Measurements from ENCODE around the gene KANK4. TPM values are rescaled to one million over a fixed set of nuclear protein-coding genes. Genes with fewer than 3 reads are reported as not detected.
"Not testable (repeated sequence)": the region's sequence is repeated elsewhere in the genome, so short reads cannot be mapped to it uniquely, and the experiment has no call there.

KANK4 gene
- polyA plus RNA-seq, 1 donor (not counting 4 experiments of a cell fraction or from before 2014, with no cell fraction given) = 0.92 TPM

- no peak for DNase-seq (ENCODE audit: low read depth, low spot score)
- Histone ChIP-seq H3K79me2 (ENCODE audit: control insufficient read depth, insufficient read depth, low read length) (no peaks in the 10 kb centered on the region), H3K4me2 (ENCODE audit: control insufficient read depth, extremely low read depth, insufficient read depth, low read depth, low read length) (no peak overlapping the region), H3K9ac (ENCODE audit: control insufficient read depth, extremely low read depth, insufficient read depth, low read length) (no peak overlapping the region), H4K20me1 (ENCODE audit: control insufficient read depth, extremely low read depth, insufficient read depth, low read length) (no peaks in the 10 kb centered on the region), H3K27ac (ENCODE audit: control insufficient read depth, insufficient read depth, low read length) (no peak overlapping the region), H3K36me3 (ENCODE audit: control insufficient read depth in 2 of 2, extremely low read depth in 1 of 2, insufficient read depth in 2 of 2, low read length in 2 of 2) (no peaks in the 10 kb centered on the region), H3K4me1 (ENCODE audit: control insufficient read depth, extremely low read depth, insufficient read depth, low read length) (no peaks in the 10 kb centered on the region), H2AFZ (ENCODE audit: control insufficient read depth, low read length) (no peak overlapping the region), H3K4me3 (ENCODE audit: control insufficient read depth in 2 of 3, extremely low read depth in 1 of 3, insufficient read depth in 2 of 3, low read depth in 1 of 3, low read length in 3 of 3) (no peak overlapping the region), H3K9me3 (ENCODE audit: control insufficient read depth, low read depth, low read length) (no peaks in the 10 kb centered on the region), H3K27me3 (ENCODE audit: control insufficient read depth, extremely low read depth, insufficient read depth, low read length) (no peaks in the 10 kb centered on the region), H3K9me1 (ENCODE audit: control insufficient read depth, extremely low read depth, insufficient read depth, low read length) (no peaks in the 10 kb centered on the region)
- no peak for TF ChIP-seq EZH2 (IDR thresholded peaks at IDR 0.05; ENCODE audit: low read length)
- TF ChIP-seq, protein P1, sequence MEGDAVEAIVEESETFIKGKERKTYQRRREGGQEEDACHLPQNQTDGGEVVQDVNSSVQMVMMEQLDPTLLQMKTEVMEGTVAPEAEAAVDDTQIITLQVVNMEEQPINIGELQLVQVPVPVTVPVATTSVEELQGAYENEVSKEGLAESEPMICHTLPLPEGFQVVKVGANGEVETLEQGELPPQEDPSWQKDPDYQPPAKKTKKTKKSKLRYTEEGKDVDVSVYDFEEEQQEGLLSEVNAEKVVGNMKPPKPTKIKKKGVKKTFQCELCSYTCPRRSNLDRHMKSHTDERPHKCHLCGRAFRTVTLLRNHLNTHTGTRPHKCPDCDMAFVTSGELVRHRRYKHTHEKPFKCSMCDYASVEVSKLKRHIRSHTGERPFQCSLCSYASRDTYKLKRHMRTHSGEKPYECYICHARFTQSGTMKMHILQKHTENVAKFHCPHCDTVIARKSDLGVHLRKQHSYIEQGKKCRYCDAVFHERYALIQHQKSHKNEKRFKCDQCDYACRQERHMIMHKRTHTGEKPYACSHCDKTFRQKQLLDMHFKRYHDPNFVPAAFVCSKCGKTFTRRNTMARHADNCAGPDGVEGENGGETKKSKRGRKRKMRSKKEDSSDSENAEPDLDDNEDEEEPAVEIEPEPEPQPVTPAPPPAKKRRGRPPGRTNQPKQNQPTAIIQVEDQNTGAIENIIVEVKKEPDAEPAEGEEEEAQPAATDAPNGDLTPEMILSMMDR (optimal IDR thresholded peaks at IDR 0.05 in 1 of 3, IDR thresholded peaks at IDR 0.05 in 1 of 3, conservative IDR thresholded peaks at IDR 0.05 in 1 of 3; ENCODE audit: extremely low read depth in 1 of 3, insufficient read depth in 2 of 3, low read length in 3 of 3) = no peak
- dilution Hi-C loops (cut with MboI; ENCODE audit: extremely low pct_ligation_motif_present, low sequenced_read_pairs) = no loop called here
- no peak for FAIRE-seq
These were observed 96.9 kb downstream of the KANK4 start for GRCh38 chr1:62222321-62222720.

DNA sequence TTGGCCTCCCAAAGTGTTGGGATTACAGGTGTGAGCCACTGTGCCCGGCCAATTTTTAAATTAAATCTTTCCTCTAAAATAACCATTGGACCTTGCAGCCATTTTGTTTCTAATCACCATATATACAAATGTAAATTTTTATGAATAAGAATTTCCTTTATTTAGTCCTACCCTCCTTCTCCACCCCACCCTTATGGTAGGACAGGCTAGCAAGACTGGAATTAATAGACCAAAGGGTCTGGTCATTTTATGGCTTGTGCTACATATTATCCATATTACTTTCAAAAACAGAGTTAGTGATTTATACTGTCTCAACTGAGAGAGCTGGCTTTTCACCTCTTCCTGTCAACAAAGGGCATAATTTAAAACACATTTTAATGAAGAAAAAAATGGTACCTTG lies 98.1 kb downstream of the KANK4 start:
- no peak overlapping the region for H3K9ac ChIP-seq (ENCODE audit: control insufficient read depth, extremely low read depth, insufficient read depth, low read length)
- H4K20me1 ChIP-seq (ENCODE audit: control insufficient read depth, extremely low read depth, insufficient read depth, low read length) = no peaks in the 10 kb centered on the region
- no peaks in the 10 kb centered on the region for H3K36me3 ChIP-seq (ENCODE audit: control insufficient read depth in 2 of 2, extremely low read depth in 1 of 2, insufficient read depth in 2 of 2, low read length in 2 of 2)
- H3K27ac ChIP-seq (ENCODE audit: control insufficient read depth, insufficient read depth, low read length) = no peak overlapping the region
- no peak overlapping the region for H3K4me2 ChIP-seq (ENCODE audit: control insufficient read depth, extremely low read depth, insufficient read depth, low read depth, low read length)
- no peaks in the 10 kb centered on the region for H3K4me1 ChIP-seq (ENCODE audit: control insufficient read depth, extremely low read depth, insufficient read depth, low read length)
- no peaks in the 10 kb centered on the region for H3K27me3 ChIP-seq (ENCODE audit: control insufficient read depth, extremely low read depth, insufficient read depth, low read length)
- dilution Hi-C loops (cut with MboI; ENCODE audit: extremely low pct_ligation_motif_present, low sequenced_read_pairs) = no loop called here
- DNase-seq (ENCODE audit: low read depth, low spot score) (no peak), FAIRE-seq (no peak)
- H3K4me3 ChIP-seq (ENCODE audit: control insufficient read depth in 2 of 3, extremely low read depth in 1 of 3, insufficient read depth in 2 of 3, low read depth in 1 of 3, low read length in 3 of 3) = no peak overlapping the region
- H3K79me2 ChIP-seq (ENCODE audit: control insufficient read depth, insufficient read depth, low read length) = no peaks in the 10 kb centered on the region
- TF ChIP-seq, protein P1 (optimal IDR thresholded peaks at IDR 0.05 in 1 of 3, IDR thresholded peaks at IDR 0.05 in 1 of 3, conservative IDR thresholded peaks at IDR 0.05 in 1 of 3; ENCODE audit: extremely low read depth in 1 of 3, insufficient read depth in 2 of 3, low read length in 3 of 3) = no peak
- TF ChIP-seq EZH2 (IDR thresholded peaks at IDR 0.05; ENCODE audit: low read length) = no peak
- no peaks in the 10 kb centered on the region for H3K9me1 ChIP-seq (ENCODE audit: control insufficient read depth, extremely low read depth, insufficient read depth, low read length)
- H3K9me3 ChIP-seq (ENCODE audit: control insufficient read depth, low read depth, low read length) = no peaks in the 10 kb centered on the region
- H2AFZ ChIP-seq (ENCODE audit: control insufficient read depth, low read length) = no peak overlapping the region

DNA sequence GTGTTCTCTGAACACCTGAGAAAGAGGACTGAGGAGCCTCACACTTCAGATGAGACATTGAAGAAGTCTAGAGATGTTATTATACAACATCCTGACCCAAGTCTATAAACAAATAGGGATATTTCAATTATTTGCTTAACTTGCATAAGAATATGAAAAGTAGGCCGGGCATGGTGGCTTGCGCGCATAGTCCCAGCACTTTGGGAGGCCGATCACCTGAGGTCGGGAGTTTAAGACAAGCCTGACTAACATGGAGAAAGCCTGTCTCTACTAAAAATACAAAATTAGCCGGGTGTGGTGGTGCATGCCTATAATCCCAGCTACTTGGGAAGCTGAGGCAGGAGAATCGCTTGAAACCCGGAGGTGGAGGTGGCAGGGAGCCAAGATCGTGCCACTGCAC lies 98.8 kb downstream of the KANK4 start:
- H3K4me3 ChIP-seq (ENCODE audit: control insufficient read depth in 2 of 3, extremely low read depth in 1 of 3, insufficient read depth in 2 of 3, low read depth in 1 of 3, low read length in 3 of 3); H3K9me1 ChIP-seq (ENCODE audit: control insufficient read depth, extremely low read depth, insufficient read depth, low read length); H3K9ac ChIP-seq (ENCODE audit: control insufficient read depth, extremely low read depth, insufficient read depth, low read length); H2AFZ ChIP-seq (ENCODE audit: control insufficient read depth, low read length); H3K4me2 ChIP-seq (ENCODE audit: control insufficient read depth, extremely low read depth, insufficient read depth, low read depth, low read length); FAIRE-seq; H3K9me3 ChIP-seq (ENCODE audit: control insufficient read depth, low read depth, low read length); dilution Hi-C loops (cut with MboI; ENCODE audit: extremely low pct_ligation_motif_present, low sequenced_read_pairs); H3K79me2 ChIP-seq (ENCODE audit: control insufficient read depth, insufficient read depth, low read length); H3K36me3 ChIP-seq (ENCODE audit: control insufficient read depth in 2 of 2, extremely low read depth in 1 of 2, insufficient read depth in 2 of 2, low read length in 2 of 2); H3K27ac ChIP-seq (ENCODE audit: control insufficient read depth, insufficient read depth, low read length); H4K20me1 ChIP-seq (ENCODE audit: control insufficient read depth, extremely low read depth, insufficient read depth, low read length); DNase-seq (ENCODE audit: low read depth, low spot score); H3K27me3 ChIP-seq (ENCODE audit: control insufficient read depth, extremely low read depth, insufficient read depth, low read length); H3K4me1 ChIP-seq (ENCODE audit: control insufficient read depth, extremely low read depth, insufficient read depth, low read length): not testable (repeated sequence)

All from keratinocyte (primary cell).